Lower leg skin (tissue), 4 donors: ENCODE data around the gene CYBA. TPM values are rescaled to one million over a fixed set of nuclear protein-coding genes. Genes with fewer than 3 reads are reported as not detected.

ENCODE experiments used
- DNase-seq, 2 donors: peaks; one replicate each; pipeline ENCODE4 v3.0.0-alpha.2; 2019; ENCODE audit warnings: low spot score in 2 of 2
- H3K4me3 ChIP-seq: fragments of 200-600 bp; sonication (generic); 2 replicates; pipeline ENCODE4 v1.5.1; 2017; ENCODE audit warnings: mild to moderate bottlenecking, low read depth; ENCODE audit not compliant: poor library complexity, severe bottlenecking
- CTCF ChIP-seq, 3 donors: fragments of 450-650 bp; IDR thresholded peaks; one replicate each; pipeline ENCODE4 v1.5.1; 2016; ENCODE audit warnings: antibody characterized with exemption in 3 of 3, mild to moderate bottlenecking in 3 of 3, moderate library complexity in 2 of 3
- POLR2A ChIP-seq, 2 donors: fragments of 450-650 bp; IDR thresholded peaks; one replicate each; pipeline ENCODE4 v1.6.1; 2016 to 2017; ENCODE audit warnings: antibody characterized with exemption in 2 of 2, mild to moderate bottlenecking in 1 of 2, moderate library complexity in 1 of 2
- WGBS, 2 donors: methylation state at CpG; one replicate each; pipeline ENCODE4 v1.1.5; 2018; 5-methylcytosine and 5-hydroxymethylcytosine counted together
- intact Hi-C: fragments of 100-400 bp; cut with DNase I; formaldehyde crosslinking; loops from one replicate; pipeline ENCODE4 v1.15.0; 2023; ENCODE audit warnings: low total_unique reads
- total RNA-seq, 4 donors: library from RNA; depleted of rRNA; stranded (reverse); fragments of >200 nt; gene quantifications; one replicate each; pipeline ENCODE4 v1.1.0, GENCODE V29; 2016

Gene CYBA
- total RNA-seq, 4 donors from 2014 or later = 30.5 to 93.2 (median 44.7) TPM

- H3K4me3 ChIP-seq = no peak overlapping the region
- DNase-seq = peak in 1 of 2 donors; percentile 84
- WGBS, 2 donors = 26 to 34% methylated on average over 19 to 27 of the region's 28 CpGs
- intact Hi-C loops = no loop called here
- TF ChIP-seq POLR2A (IDR thresholded peaks at IDR 0.05) = no peak
- no peak for TF ChIP-seq CTCF (IDR thresholded peaks at IDR 0.05)
These were observed 37.3 kb upstream of the CYBA start for GRCh38 chr16:88688013-88688778.

GRCh38 chr16:88687676-88688012, 36.8 kb upstream of the CYBA start:
- WGBS, 2 donors = 54 to 56% methylated on average over 3 of the region's 3 CpGs
- DNase-seq = no peak
- TF ChIP-seq POLR2A (IDR thresholded peaks at IDR 0.05) (no peak), CTCF (IDR thresholded peaks at IDR 0.05) (no peak)
- no peak overlapping the region for H3K4me3 ChIP-seq
- intact Hi-C loops = no loop called here

- DNase-seq = no peak
- 47 to 57% methylated on average over 10 of the region's 10 CpGs for WGBS, 2 donors
- no peak overlapping the region for H3K4me3 ChIP-seq
- intact Hi-C loops = no loop called here
- TF ChIP-seq POLR2A (IDR thresholded peaks at IDR 0.05) (no peak), CTCF (IDR thresholded peaks at IDR 0.05) (no peak)
These were observed 36.4 kb upstream of the CYBA start for GRCh38 chr16:88687254-88687576.

GRCh38 chr16:88686439-88687253, 35.8 kb upstream of the CYBA start, which contains the start of gene SNAI3:
TSS of gene SNAI3 (minus strand) at chr16:88686507. CDS start at chr16:88686406, 101 bp downstream.
- TF ChIP-seq CTCF (IDR thresholded peaks at IDR 0.05) (no peak), POLR2A (IDR thresholded peaks at IDR 0.05) (no peak)
- DNase-seq = peak; percentile 70 to 96
- intact Hi-C loops = no loop called here
- WGBS, 2 donors = 8 to 17% methylated on average over 19 to 34 of the region's 65 CpGs
- peak within 1 kb of the TSS; percentile 31 for H3K4me3 ChIP-seq

GRCh38 chr16:88686062-88686438, 35.2 kb upstream of the CYBA start:
- TF ChIP-seq POLR2A (IDR thresholded peaks at IDR 0.05) = no peak
- TF ChIP-seq CTCF (IDR thresholded peaks at IDR 0.05) = no peak
- intact Hi-C loops = no loop called here
- H3K4me3 ChIP-seq = peak overlapping the region; percentile 31
- no peak for DNase-seq
- WGBS, 2 donors = 2% methylated on average over 19 to 24 of the region's 25 CpGs
